GM19452 (cell line): ENCODE measurements around the gene MCM6.
"Not testable (repeated sequence)": the region's sequence is repeated elsewhere in the genome, so short reads cannot be mapped to it uniquely, and the experiment has no call there.

Source experiments
- ATAC-seq: cut with Tn5 transposase; IDR thresholded peaks from one replicate; pipeline ENCODE4 v1.9.1; 2021; ENCODE audit not compliant: unreplicated experiment

Gene MCM6

GRCh38 chr2:135876066-135876711 lies at the start of gene MCM6:
TSS of gene MCM6 (minus strand) at chr2:135876443. CDS start at chr2:135876365, 78 bp downstream.
- peak; percentile 91 for ATAC-seq

- no peak for ATAC-seq
These were observed 49.3 kb upstream of the MCM6 start for GRCh38 chr2:135925571-135925970.

- no peak for ATAC-seq
These were observed 40.0 kb upstream of the MCM6 start for GRCh38 chr2:135916207-135916606.

GRCh38 chr2:135914485-135914884 lies 38.2 kb upstream of the MCM6 start:
- no peak for ATAC-seq

GRCh38 chr2:135913727-135914365 lies 37.6 kb upstream of the MCM6 start:
- no peak for ATAC-seq

- no peak for ATAC-seq
These were observed 33.7 kb upstream of the MCM6 start for GRCh38 chr2:135909976-135910375.

- ATAC-seq: no peak
These were observed 29.4 kb upstream of the MCM6 start for GRCh38 chr2:135905679-135906078.

- ATAC-seq: no peak
These were observed 28.2 kb upstream of the MCM6 start for GRCh38 chr2:135904341-135904989.

- ATAC-seq: no peak
These were observed 27.4 kb upstream of the MCM6 start for GRCh38 chr2:135903650-135904049.

- no peak for ATAC-seq
These were observed 23.3 kb upstream of the MCM6 start for GRCh38 chr2:135899567-135899966.

GRCh38 chr2:135898234-135898786 lies 22.1 kb upstream of the MCM6 start:
- ATAC-seq: no peak

- no peak for ATAC-seq
These were observed 18.7 kb upstream of the MCM6 start for GRCh38 chr2:135894930-135895329.

- no peak for ATAC-seq
These were observed 17.1 kb upstream of the MCM6 start for GRCh38 chr2:135893374-135893794.

- ATAC-seq: no peak
These were observed 14.6 kb upstream of the MCM6 start for GRCh38 chr2:135890835-135891234.

GRCh38 chr2:135890149-135890548 lies 13.9 kb upstream of the MCM6 start:
- ATAC-seq: no peak

GRCh38 chr2:135888587-135888986 lies 12.3 kb upstream of the MCM6 start:
- ATAC-seq: not testable (repeated sequence)

- no peak for ATAC-seq
These were observed 9.5 kb upstream of the MCM6 start for GRCh38 chr2:135885709-135886108.

GRCh38 chr2:135882415-135882814 lies 6.2 kb upstream of the MCM6 start:
- no peak for ATAC-seq

- ATAC-seq: peak; percentile 0
These were observed 527 bp upstream of the MCM6 start for GRCh38 chr2:135876770-135877169.

- peak; percentile 60 for ATAC-seq
These were observed 665 bp downstream of the MCM6 start for GRCh38 chr2:135875491-135876065.

- ATAC-seq: no peak
These were observed 1.4 kb downstream of the MCM6 start for GRCh38 chr2:135874777-135875365.
